ENCODE measurements around the gene RPS10. TPM values are rescaled to one million over a fixed set of nuclear protein-coding genes. Genes with fewer than 3 reads are reported as not detected.

The RPS10 gene
- total RNA-seq (2022; extraction: Qiagen RNA extraction; ENCODE audit: low read depth): 2,020 to 2,216 TPM (median 2,116 TPM) in 5 replicates

DNA sequence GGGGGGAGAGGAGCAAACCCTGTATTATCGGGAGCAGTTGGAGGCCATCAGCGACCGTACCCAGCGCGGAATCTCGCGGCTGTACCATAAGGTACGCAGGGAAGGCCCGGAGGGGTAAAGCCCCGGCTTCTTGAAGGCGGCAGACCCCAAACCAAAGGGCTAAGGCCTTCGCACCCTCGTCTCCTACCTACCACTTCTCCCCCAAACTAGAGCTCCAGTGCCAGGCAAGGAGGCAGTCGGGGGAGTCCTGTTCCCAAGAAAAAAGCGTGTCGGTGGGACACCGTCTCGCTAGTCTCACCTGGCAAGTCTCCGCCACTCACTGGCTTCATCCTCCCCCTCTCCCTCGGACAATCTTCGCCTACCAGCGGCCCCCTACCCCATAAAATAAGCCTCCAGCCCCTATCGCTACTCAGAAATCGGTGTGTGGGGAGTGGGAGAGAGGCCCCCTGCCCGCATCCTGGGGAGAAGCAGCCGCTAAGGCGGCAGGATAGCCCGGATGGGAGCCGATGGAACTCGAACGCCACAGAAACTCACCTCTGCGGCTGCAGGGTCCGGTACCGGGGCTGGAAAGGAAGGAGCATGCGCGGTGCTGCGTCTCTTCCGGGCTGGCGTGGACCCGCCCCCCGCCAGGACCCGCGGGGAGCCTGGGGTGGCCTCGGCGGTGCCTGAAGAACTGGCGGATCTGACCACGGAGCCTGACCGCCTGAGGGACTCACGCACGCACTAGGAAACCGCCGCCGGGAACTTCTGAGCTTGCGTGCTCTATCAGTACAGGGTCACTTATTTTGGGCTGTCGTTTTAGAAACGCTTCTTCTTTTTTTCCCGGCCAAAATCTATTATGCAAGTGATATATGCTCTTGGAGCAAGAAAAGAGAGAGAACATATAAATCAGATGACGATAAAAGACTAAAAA lies at the start of gene RPS10:
Gene RPS10 (minus strand): TSS at position 572 of the 913 bp plus-strand sequence. CDS start 848 bp downstream, outside the sequence.

DNA sequence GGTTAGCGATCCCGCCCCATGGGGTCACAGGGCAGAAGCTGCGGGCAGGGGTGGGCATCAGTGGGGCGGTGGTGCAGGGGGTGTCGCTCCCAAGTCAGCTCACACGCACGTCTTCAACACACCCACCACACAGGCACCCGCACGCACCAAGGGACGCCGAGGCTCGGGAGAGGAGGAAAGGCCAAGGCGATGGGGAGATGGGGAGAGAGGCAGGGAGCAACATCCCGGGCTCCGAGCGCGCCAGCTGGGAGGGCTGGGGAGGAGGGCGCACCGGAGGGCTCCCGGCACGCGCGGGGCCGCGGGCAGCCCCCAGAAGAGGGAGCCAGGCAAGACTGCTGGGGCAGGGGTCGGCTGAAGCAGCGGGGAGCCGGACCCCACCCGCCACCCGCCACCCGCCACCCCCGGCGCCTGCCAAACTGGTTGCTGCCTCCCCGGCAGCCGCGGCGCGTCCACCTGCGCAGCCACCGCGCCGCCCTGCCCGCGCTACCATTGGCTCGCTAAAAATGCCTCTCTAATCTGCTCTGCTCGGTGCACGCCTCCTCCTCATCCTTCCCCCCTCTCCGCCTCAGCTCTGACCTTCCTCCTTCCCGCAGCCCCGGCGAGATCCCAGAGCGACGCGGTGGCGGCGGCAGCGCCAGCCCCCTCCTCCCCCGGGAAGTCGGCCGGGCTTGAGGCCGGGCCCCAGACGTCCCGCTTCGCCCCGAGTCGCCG lies 39.8 kb upstream of the RPS10 start, which contains the start of gene PACSIN1:
Gene PACSIN1 (plus strand): TSS at position 546 of the 711 bp plus-strand sequence. CDS start 60,230 bp downstream, outside the sequence.

DNA sequence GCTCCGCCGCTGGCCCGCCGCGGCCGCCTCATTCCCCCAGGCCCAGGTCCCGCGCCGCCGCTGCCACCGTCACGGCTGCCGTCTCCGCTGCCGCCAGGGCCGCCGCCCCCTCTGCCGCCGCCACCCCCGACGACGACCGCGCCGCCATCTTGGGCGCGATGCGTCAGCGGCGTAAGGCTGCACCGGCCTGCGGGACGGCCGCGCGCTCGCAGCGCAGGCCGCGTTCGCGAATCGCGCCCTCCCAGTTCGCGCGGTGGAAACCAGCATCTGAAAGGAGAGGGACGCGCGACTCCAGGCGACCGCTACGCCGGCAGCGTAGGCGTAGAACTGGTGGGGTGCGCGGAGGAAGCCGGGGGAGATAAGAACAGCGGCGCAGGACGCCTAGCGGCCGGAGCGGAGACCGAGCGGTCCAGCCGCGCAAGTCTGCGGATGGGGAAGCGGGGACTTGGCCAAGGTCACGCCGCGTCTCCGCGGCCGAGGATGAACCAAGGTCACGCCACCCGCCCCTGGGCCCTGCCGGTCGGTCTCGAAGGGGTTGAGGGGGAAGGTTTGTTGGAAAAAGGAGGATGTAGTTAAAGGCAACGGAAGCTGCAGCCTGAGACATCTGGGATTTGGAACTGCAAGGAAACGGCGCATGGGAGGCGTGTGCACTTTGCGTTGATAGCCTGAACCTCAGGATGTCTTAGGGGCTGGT lies 33.2 kb downstream of the RPS10 start, which contains the start of gene NUDT3:
Gene NUDT3 (minus strand): TSS at position 173 of the 694 bp plus-strand sequence. CDS start 307 bp downstream, outside the sequence.

Other genes starting within 250 kb of the RPS10 start
- 413 to 611 TPM (median 528 TPM) in 5 replicates for gene HMGA1, start 189.2 kb downstream of the RPS10 start, total RNA-seq (2022; extraction: Qiagen RNA extraction; ENCODE audit: low read depth)
- gene SMIM29, start 177.1 kb downstream of the RPS10 start, total RNA-seq (2022; extraction: Qiagen RNA extraction; ENCODE audit: low read depth): 20.8 to 24.7 TPM (median 21.8 TPM) in 5 replicates
- 6.0 to 8.1 TPM (median 6.4 TPM) in 5 replicates for gene NUDT3, start 33.4 kb downstream of the RPS10 start, total RNA-seq (2022; extraction: Qiagen RNA extraction; ENCODE audit: low read depth)
- gene PACSIN1, start 40.0 kb upstream of the RPS10 start, total RNA-seq (2022; extraction: Qiagen RNA extraction; ENCODE audit: low read depth): 0.03 to 0.08 TPM (median 0.03 TPM) in 3 of 5 replicates, not detected in the others
- 1.2 to 2.1 TPM (median 1.9 TPM) in 5 replicates for gene SPDEF, start 130.3 kb upstream of the RPS10 start, total RNA-seq (2022; extraction: Qiagen RNA extraction; ENCODE audit: low read depth)

All from A549 treated with GW870086 at 1 μM for 4 hours (cell line).